ENCODE data around the gene HOXA1.

DNA sequence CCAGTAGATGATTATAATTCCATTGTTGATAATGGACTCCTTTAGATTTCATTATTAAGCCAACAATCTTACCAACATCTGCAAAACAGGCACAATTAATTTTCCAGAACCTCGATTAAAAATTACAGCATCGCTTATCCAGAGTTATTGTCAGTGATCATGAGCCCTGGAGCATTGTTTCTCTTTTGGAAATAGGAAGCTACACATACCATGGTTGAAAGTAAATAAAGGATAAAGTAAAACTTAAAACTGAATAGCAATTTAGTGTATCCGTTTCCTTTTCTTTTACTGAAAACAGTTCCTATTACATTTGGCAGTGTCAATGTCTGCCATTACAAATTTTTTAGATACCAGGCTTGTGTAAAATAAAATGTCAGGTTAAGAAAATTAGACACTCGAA lies 16.6 kb upstream of the HOXA1 start:
- no peak for TF ChIP-seq POLR2A (IDR thresholded peaks at IDR 0.05; ENCODE audit: low read length)
- no peak for TF ChIP-seq GATA1 (IDR thresholded peaks at IDR 0.05; ENCODE audit: low read depth, low read length)

Data from erythroblast (primary cell).